HG02763 (cell line): ENCODE measurements around the gene HMOX1.

Experiments used
- ATAC-seq: cut with Tn5 transposase; IDR thresholded peaks from one replicate; pipeline ENCODE4 v1.9.1; 2021; ENCODE audit warnings: mild to moderate bottlenecking, moderate library complexity; ENCODE audit not compliant: unreplicated experiment

The HMOX1 gene

DNA sequence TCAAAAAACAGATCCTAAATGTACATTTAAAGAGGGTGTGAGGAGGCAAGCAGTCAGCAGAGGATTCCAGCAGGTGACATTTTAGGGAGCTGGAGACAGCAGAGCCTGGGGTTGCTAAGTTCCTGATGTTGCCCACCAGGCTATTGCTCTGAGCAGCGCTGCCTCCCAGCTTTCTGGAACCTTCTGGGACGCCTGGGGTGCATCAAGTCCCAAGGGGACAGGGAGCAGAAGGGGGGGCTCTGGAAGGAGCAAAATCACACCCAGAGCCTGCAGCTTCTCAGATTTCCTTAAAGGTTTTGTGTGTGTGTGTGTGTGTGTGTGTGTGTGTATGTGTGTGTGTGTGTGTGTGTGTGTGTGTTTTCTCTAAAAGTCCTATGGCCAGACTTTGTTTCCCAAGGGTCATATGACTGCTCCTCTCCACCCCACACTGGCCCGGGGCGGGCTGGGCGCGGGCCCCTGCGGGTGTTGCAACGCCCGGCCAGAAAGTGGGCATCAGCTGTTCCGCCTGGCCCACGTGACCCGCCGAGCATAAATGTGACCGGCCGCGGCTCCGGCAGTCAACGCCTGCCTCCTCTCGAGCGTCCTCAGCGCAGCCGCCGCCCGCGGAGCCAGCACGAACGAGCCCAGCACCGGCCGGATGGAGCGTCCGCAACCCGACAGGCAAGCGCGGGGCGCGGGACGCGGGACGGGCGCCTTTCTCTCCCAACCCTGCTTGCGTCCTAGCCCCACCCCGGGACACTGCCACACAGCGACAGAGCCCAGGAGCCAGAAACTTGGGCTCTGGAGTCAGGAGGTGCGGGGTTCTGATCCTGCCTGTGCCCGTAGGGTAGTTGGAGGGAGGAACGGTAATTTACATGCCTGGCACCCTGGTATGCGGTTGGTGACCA, at the start of gene HMOX1:
Gene HMOX1 (plus strand): TSS at position 560 of the 887 bp plus-strand sequence. CDS start 78 bp downstream, at position 638.
- no peak for ATAC-seq

DNA sequence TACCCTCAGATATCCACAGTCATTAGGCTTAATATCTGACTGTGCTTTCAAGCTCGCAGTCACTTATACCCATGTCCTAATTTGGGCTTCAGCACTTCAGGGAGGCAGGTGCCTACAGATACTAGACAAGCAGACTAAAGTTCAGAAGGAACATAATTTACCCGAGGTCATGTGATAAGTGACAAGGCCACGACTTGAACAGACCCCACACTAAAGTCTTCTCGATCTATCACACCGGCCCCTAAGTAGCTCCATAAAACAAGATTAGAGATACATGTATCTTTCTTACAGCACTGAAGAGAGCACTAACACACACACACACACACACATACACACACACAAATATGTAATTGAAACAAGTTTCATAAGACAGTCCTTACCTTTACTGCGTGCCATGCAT, 48.6 kb upstream of the HMOX1 start:
- no peak for ATAC-seq

- no peak for ATAC-seq
Observed at GRCh38 chr22:35333220-35333619, 47.7 kb upstream of the HMOX1 start.

- no peak for ATAC-seq
Observed at GRCh38 chr22:35334004-35334403, 46.9 kb upstream of the HMOX1 start.

GRCh38 chr22:35335468-35335867, 45.4 kb upstream of the HMOX1 start:
- no peak for ATAC-seq

DNA sequence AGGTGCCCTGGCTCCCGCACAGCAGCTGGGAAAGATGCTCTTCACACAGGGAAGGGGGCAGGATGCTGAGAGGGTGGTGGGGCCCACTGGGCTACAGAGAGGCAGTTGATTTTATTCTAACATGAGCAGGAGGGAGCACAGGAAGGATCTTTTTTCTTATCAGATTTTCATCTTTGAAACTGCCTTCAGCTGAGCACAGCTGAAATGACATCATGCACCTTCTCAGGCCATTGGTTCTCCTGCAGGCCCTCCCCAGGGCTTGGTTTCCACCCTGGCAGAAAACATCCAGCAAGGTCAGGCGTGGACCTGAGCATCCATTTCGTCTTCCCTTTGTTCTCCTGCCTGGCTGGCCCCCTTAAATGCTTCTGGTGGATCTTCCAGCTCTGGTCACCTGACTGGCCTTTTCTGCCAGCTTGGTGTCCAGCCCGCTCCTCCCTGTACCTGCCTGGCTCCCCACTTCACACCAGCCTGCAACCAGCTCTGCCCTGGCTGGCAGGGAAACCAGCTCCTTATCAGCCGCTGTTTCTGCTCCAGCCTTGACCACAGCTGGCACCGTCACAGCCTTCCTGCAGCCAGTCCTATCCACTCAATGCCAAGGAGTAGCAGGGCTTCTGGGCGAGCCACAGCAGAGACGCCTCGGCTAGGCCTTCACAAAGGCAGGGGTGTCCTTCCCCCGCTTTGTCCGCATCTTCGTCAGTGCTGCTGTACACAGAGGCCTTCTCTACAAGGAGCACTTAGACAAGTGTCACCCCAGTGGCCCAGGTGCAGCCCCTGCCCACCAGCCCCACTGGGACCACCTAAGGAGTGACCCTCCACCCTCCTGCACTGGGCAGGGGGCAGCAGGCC, 44.7 kb upstream of the HMOX1 start:
- ATAC-seq: no peak

GRCh38 chr22:35337932-35338331, 43.0 kb upstream of the HMOX1 start:
- ATAC-seq: no peak

- no peak for ATAC-seq
Observed at GRCh38 chr22:35341090-35341874, 39.6 kb upstream of the HMOX1 start.

- ATAC-seq: no peak
Observed at GRCh38 chr22:35342390-35342789, 38.5 kb upstream of the HMOX1 start.

DNA sequence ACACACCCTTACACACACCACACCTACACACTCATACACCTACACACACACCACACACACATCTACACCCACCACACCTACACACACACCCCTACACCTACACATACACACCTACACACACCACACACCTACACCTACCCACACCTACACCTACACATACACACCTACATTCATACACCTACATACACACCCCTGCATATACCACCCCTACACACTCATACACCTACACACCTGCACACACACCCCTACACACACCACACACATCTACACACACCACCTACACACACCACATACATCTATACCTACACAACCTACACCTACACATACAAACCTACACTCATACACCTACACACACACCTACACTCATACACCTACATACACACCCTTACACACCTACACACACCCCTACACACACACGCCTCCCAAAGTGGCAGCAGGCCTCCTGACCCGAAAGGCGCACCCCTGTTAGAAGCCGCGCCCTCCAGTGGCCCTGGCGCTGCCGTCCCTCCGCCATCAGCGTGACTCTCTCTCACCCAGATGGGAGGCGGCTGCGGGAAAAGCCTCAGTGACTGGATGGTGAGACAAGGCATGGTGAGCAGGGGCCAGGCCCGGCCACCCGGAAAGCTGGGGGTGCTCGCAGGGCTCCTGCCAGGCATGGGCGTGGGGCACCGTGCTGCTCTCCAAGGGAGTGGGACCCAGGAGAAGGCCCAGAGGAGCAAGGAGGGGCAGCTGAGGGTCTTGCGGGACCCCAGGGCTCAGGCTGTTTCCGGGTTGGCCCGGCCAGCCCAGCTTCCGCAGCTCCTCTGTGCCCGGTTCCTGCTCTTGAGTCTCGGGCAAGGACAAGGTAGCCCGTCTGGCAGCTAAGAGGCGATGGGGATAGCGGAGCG, 37.0 kb upstream of the HMOX1 start:
- ATAC-seq: no peak

- ATAC-seq: no peak
Observed at GRCh38 chr22:35344956-35345690, 35.8 kb upstream of the HMOX1 start.

- ATAC-seq: no peak
Observed at GRCh38 chr22:35345808-35346505, 34.9 kb upstream of the HMOX1 start.

GRCh38 chr22:35346596-35347220, 34.2 kb upstream of the HMOX1 start:
- ATAC-seq: no peak

- no peak for ATAC-seq
Observed at GRCh38 chr22:35347462-35347861, 33.4 kb upstream of the HMOX1 start.

DNA sequence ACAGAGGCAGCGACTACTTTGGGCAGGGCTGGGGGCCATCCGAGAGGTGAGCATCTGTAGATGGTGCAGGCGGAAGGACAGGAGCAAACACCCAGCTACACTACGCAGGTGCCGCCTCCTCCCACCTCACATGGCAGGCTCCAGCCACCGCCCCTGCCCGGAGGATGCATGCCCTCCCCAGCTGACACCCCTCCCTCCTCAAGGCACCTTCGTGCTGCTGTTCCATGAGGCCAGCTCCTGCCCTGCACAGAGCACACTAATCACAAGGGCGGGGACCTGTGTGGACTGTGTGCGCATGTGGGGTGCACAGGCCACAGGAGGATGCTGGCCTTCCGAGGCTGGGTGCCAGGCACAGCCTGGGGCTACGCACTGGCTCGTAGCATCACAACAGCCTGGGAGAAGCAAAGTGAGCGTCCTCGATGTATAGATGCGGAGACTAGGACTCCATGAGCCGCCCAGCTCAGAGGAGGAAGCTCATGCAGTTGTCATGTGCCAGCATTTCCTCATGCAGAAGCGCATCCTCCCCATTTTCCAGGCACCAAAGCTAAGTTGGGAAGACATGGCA, 32.8 kb upstream of the HMOX1 start:
- no peak for ATAC-seq

- ATAC-seq: no peak
Observed at GRCh38 chr22:35348703-35349102, 32.2 kb upstream of the HMOX1 start.

- ATAC-seq: no peak
Observed at GRCh38 chr22:35349368-35349703, 31.6 kb upstream of the HMOX1 start.
